KMS-11 (cell line): ENCODE data around the gene LMNTD1.

Source experiments
- H2AFZ ChIP-seq: fragments of 200-600 bp; sonication (generic); 2 replicates; pipeline ENCODE4 v1.6.1; 2016; ENCODE audit warnings: antibody characterized with exemption, mixed run types, low read depth
- H3K27ac ChIP-seq: fragments of 200-600 bp; sonication (generic); 2 replicates; pipeline ENCODE4 v1.6.1; 2016; ENCODE audit warnings: mild to moderate bottlenecking, mixed run types
- H3K27me3 ChIP-seq: fragments of 200-600 bp; sonication (generic); 2 replicates; pipeline ENCODE4 v1.6.1; 2017; ENCODE audit warnings: mild to moderate bottlenecking, low read depth, mixed run types, moderate library complexity; ENCODE audit not compliant: insufficient read depth
- H3K36me3 ChIP-seq: fragments of 200-600 bp; sonication (generic); 2 replicates; pipeline ENCODE4 v1.6.1; 2017; ENCODE audit warnings: mild to moderate bottlenecking, mixed run types; ENCODE audit not compliant: insufficient read depth
- H3K4me1 ChIP-seq: fragments of 200-600 bp; sonication (generic); 2 replicates; pipeline ENCODE4 v1.6.1; 2016; ENCODE audit warnings: mild to moderate bottlenecking, low read depth, mixed run types; ENCODE audit not compliant: poor library complexity, severe bottlenecking
- H3K4me2 ChIP-seq: fragments of 200-600 bp; sonication (generic); 2 replicates; pipeline ENCODE4 v1.7.0; 2016; ENCODE audit warnings: mild to moderate bottlenecking, mixed run types
- H3K4me3 ChIP-seq: fragments of 200-600 bp; sonication (generic); IDR thresholded peaks from 2 replicates; pipeline ENCODE4 v1.6.1; 2017; ENCODE audit warnings: low read depth, low read length, mixed read lengths; ENCODE audit not compliant: insufficient read depth
- H3K79me2 ChIP-seq: fragments of 200-600 bp; sonication (generic); 2 replicates; pipeline ENCODE4 v1.6.1; 2016; ENCODE audit warnings: low read depth, mixed run types; ENCODE audit not compliant: insufficient read depth
- H3K9ac ChIP-seq: fragments of 200-600 bp; sonication (generic); 2 replicates; pipeline ENCODE4 v1.6.1; 2016; ENCODE audit warnings: mild to moderate bottlenecking, mixed run types
- H4K20me1 ChIP-seq: fragments of 200-600 bp; sonication (generic); 2 replicates; pipeline ENCODE4 v1.6.1; 2016; ENCODE audit warnings: mild to moderate bottlenecking, mixed run types; ENCODE audit not compliant: insufficient read depth
- CTCF ChIP-seq: fragments of 200-600 bp; sonication (generic); conservative IDR thresholded peaks from 2 replicates; pipeline ENCODE4 v1.6.1; 2017; ENCODE audit warnings: low read depth, mild to moderate bottlenecking, antibody characterized with exemption, low read length, moderate library complexity, mixed read lengths

LMNTD1 gene

GRCh38 chr12:25533150-25533549, 19.9 kb downstream of the LMNTD1 start:
- H3K4me2 ChIP-seq = no peak overlapping the region
- no peak overlapping the region for H3K9ac ChIP-seq
- H4K20me1 ChIP-seq = no peaks in the 10 kb centered on the region
- no peaks in the 10 kb centered on the region for H3K79me2 ChIP-seq
- no peak overlapping the region for H3K4me3 ChIP-seq
- no peak overlapping the region for H3K27ac ChIP-seq
- no peaks in the 10 kb centered on the region for H3K27me3 ChIP-seq
- H3K36me3 ChIP-seq = no peaks in the 10 kb centered on the region
- no peak overlapping the region for H2AFZ ChIP-seq
- H3K4me1 ChIP-seq = no peaks in the 10 kb centered on the region
- TF ChIP-seq CTCF = no peak

DNA sequence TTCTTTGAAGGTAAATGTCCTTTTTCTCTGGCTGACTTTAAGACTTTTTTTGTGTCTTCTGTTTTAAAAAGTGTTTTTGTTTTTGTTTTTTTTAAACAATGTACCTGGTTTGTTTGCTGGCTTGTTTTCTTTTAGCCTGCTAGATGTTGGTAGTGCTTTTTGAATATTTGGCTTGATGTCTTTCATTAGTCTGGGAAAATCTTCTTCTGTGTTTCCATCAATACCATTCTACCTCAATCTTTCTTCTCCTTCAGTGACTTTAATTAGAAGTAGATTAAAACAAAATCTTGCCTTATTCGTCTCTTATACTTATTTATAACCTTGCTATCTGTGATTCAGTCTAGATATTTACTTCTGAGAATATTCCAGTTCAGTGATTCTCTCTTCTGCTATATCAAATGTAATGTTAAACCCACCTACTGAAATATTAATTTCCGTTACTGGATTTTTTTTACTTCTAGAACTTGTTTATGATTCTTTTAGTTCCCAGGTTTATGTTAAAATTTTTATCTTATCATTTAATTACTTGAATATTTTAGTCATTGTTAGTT, 21.5 kb downstream of the LMNTD1 start:
- Histone ChIP-seq H3K9ac (no peak overlapping the region), H3K4me2 (no peak overlapping the region), H3K4me3 (no peak overlapping the region), H3K79me2 (no peaks in the 10 kb centered on the region), H3K4me1 (no peaks in the 10 kb centered on the region), H4K20me1 (no peaks in the 10 kb centered on the region), H3K27ac (no peak overlapping the region), H2AFZ (no peak overlapping the region), H3K27me3 (no peaks in the 10 kb centered on the region), H3K36me3 (no peaks in the 10 kb centered on the region)
- TF ChIP-seq CTCF = no peak

GRCh38 chr12:25529738-25530137, 23.3 kb downstream of the LMNTD1 start:
- H3K79me2 ChIP-seq = no peaks in the 10 kb centered on the region
- no peaks in the 10 kb centered on the region for H3K4me1 ChIP-seq
- H2AFZ ChIP-seq = no peak overlapping the region
- H3K36me3 ChIP-seq = no peaks in the 10 kb centered on the region
- no peak overlapping the region for H3K27ac ChIP-seq
- no peaks in the 10 kb centered on the region for H3K27me3 ChIP-seq
- no peak overlapping the region for H3K9ac ChIP-seq
- H4K20me1 ChIP-seq = no peaks in the 10 kb centered on the region
- TF ChIP-seq CTCF = no peak
- H3K4me3 ChIP-seq = no peak overlapping the region
- H3K4me2 ChIP-seq = no peak overlapping the region

- Histone ChIP-seq H3K27me3 (no peaks in the 10 kb centered on the region), H3K36me3 (no peaks in the 10 kb centered on the region), H4K20me1 (no peaks in the 10 kb centered on the region), H3K9ac (no peak overlapping the region), H3K27ac (no peak overlapping the region), H3K4me2 (no peak overlapping the region), H3K4me1 (no peaks in the 10 kb centered on the region), H3K4me3 (no peak overlapping the region), H3K79me2 (no peaks in the 10 kb centered on the region), H2AFZ (no peak overlapping the region)
- no peak for TF ChIP-seq CTCF
Observed at GRCh38 chr12:25526778-25527177, 26.3 kb downstream of the LMNTD1 start.
